H9 (cell line): ENCODE results near the gene FDX1. TPM values are rescaled to one million over a fixed set of nuclear protein-coding genes. Genes with fewer than 3 reads are reported as not detected.

Experiments
- DNase-seq: peaks from one replicate; pipeline ENCODE4 v3.0.0-alpha.2; 2017
- H2AFZ ChIP-seq: one replicate; pipeline ENCODE4 v1.6.1; 2013; ENCODE audit warnings: mild to moderate bottlenecking, low read length, control low read depth, moderate library complexity
- H2AK5ac ChIP-seq: 2 replicates; pipeline ENCODE4 v1.6.1; 2013; ENCODE audit warnings: low read length, control low read depth, mixed read lengths; ENCODE audit not compliant: insufficient read length
- H2BK120ac ChIP-seq: one replicate; pipeline ENCODE4 v1.6.1; 2013; ENCODE audit warnings: low read depth, mild to moderate bottlenecking, low read length, control low read depth, inconsistent platforms; ENCODE audit not compliant: poor library complexity, severe bottlenecking
- H2BK12ac ChIP-seq: 2 replicates; pipeline ENCODE4 v1.6.1; 2013; ENCODE audit warnings: low read length, control low read depth, mixed read lengths, low read depth; ENCODE audit not compliant: insufficient read length
- H2BK15ac ChIP-seq: 2 replicates; pipeline ENCODE4 v1.6.1; 2013; ENCODE audit warnings: low read depth, low read length, control low read depth
- H2BK20ac ChIP-seq: one replicate; pipeline ENCODE4 v1.6.1; 2013; ENCODE audit warnings: low read depth, mild to moderate bottlenecking, low read length, control low read depth, inconsistent platforms; ENCODE audit not compliant: poor library complexity, severe bottlenecking
- H2BK5ac ChIP-seq: 2 replicates; pipeline ENCODE4 v1.6.1; 2013; ENCODE audit warnings: low read length, control low read depth, mixed read lengths; ENCODE audit not compliant: insufficient read length
- H3K14ac ChIP-seq: 2 replicates; pipeline ENCODE4 v1.6.1; 2013; ENCODE audit warnings: low read length, control low read depth; ENCODE audit not compliant: insufficient read depth
- H3K18ac ChIP-seq: 2 replicates; pipeline ENCODE4 v1.6.1; 2013; ENCODE audit warnings: low read depth, mild to moderate bottlenecking, mixed read lengths, low read length, control low read depth; ENCODE audit not compliant: insufficient read length
- H3K23ac ChIP-seq: 2 replicates; pipeline ENCODE4 v1.6.1; 2013; ENCODE audit warnings: low read length, control low read depth, mixed read lengths, low read depth; ENCODE audit not compliant: insufficient read length
- H3K23me2 ChIP-seq: 2 replicates; pipeline ENCODE4 v1.6.1; 2013; ENCODE audit warnings: low read depth, mild to moderate bottlenecking, mixed read lengths, low read length, control low read depth; ENCODE audit not compliant: insufficient read length, poor library complexity, severe bottlenecking
- H3K27ac ChIP-seq: 2 replicates; pipeline ENCODE4 v1.5.1; 2013; ENCODE audit warnings: low read length, control low read depth, mixed read lengths, low read depth; ENCODE audit not compliant: insufficient read length
- H3K27me3 ChIP-seq: 2 replicates; pipeline ENCODE4 v1.6.1; 2013; ENCODE audit warnings: low read length, control low read depth, inconsistent platforms; ENCODE audit not compliant: insufficient read depth
- H3K4ac ChIP-seq: 2 replicates; pipeline ENCODE4 v1.6.1; 2013; ENCODE audit warnings: low read depth, mild to moderate bottlenecking, control low read depth, inconsistent platforms, low read length, moderate library complexity
- H3K4me1 ChIP-seq: 2 replicates; pipeline ENCODE4 v1.6.1; 2013; ENCODE audit warnings: low read length, control low read depth, inconsistent platforms; ENCODE audit not compliant: insufficient read depth
- H3K4me2 ChIP-seq: 2 replicates; pipeline ENCODE4 v1.6.1; 2013; ENCODE audit warnings: low read length, control low read depth, mixed read lengths; ENCODE audit not compliant: insufficient read length, insufficient read depth
- H3K56ac ChIP-seq: 2 replicates; pipeline ENCODE4 v1.6.1; 2013; ENCODE audit warnings: low read depth, mild to moderate bottlenecking, mixed read lengths, low read length, control low read depth; ENCODE audit not compliant: insufficient read length
- H3K79me1 ChIP-seq: 2 replicates; pipeline ENCODE4 v1.6.1; 2013; ENCODE audit warnings: low read depth, mild to moderate bottlenecking, moderate library complexity, low read length, control low read depth, inconsistent platforms; ENCODE audit not compliant: insufficient read depth, poor library complexity, severe bottlenecking
- H3K79me2 ChIP-seq: 2 replicates; pipeline ENCODE4 v1.6.1; 2013; ENCODE audit warnings: low read length, control low read depth, inconsistent platforms; ENCODE audit not compliant: insufficient read depth
- H3K9ac ChIP-seq: 2 replicates; pipeline ENCODE4 v1.6.1; 2013; ENCODE audit warnings: low read length, control low read depth, mixed read lengths; ENCODE audit not compliant: insufficient read length; ENCODE audit errors: extremely low read depth
- H3K9me3 ChIP-seq: one replicate; pipeline ENCODE4 v1.6.1; 2013; ENCODE audit warnings: low read depth, low read length, inconsistent platforms; ENCODE audit not compliant: control insufficient read depth
- H3T11ph ChIP-seq: one replicate; pipeline ENCODE4 v1.6.1; 2013; ENCODE audit warnings: mild to moderate bottlenecking, low read length, control low read depth, inconsistent platforms
- H4K20me1 ChIP-seq: one replicate; pipeline ENCODE4 v1.6.1; 2013; ENCODE audit not compliant: control insufficient read depth, insufficient read length, insufficient read depth
- H4K5ac ChIP-seq: 2 replicates; pipeline ENCODE4 v1.6.1; 2013; ENCODE audit warnings: low read depth, mild to moderate bottlenecking, mixed read lengths, low read length, control low read depth; ENCODE audit not compliant: insufficient read length
- H4K8ac ChIP-seq: replicated peaks from 2 replicates; pipeline ENCODE4 v1.6.1; 2013; ENCODE audit warnings: low read length, control low read depth, mixed read lengths, low read depth; ENCODE audit not compliant: insufficient read length
- H4K91ac ChIP-seq: 2 replicates; pipeline ENCODE4 v1.6.1; 2013; ENCODE audit warnings: low read depth, mild to moderate bottlenecking, moderate library complexity, mixed read lengths, low read length, control low read depth; ENCODE audit not compliant: insufficient read length
- H3K27ac Mint-ChIP-seq, 3 experiments: 2 replicates in 2 of 3; 3 replicates in 1 of 3; pipeline ENCODE4 v1.8.0; 2020 to 2021; ENCODE audit warnings: mixed read lengths in 3 of 3, mild to moderate bottlenecking in 1 of 3, moderate library complexity in 1 of 3
- H3K27me3 Mint-ChIP-seq: 2 replicates; pipeline ENCODE4 v1.8.0; 2021; ENCODE audit warnings: low read depth, mild to moderate bottlenecking, moderate library complexity, mixed read lengths
- H3K36me3 Mint-ChIP-seq, 3 experiments: 2 replicates in 2 of 3; 3 replicates in 1 of 3; pipeline ENCODE4 v1.8.0; 2020 to 2021; ENCODE audit warnings: low read depth in 3 of 3, mixed read lengths in 3 of 3; ENCODE audit not compliant: insufficient read depth in 1 of 3
- H3K4me1 Mint-ChIP-seq, 2 experiments: 2 replicates each; pipeline ENCODE4 v1.8.0; 2020; ENCODE audit warnings: mixed read lengths in 2 of 2
- H3K4me3 Mint-ChIP-seq, 2 experiments: 2 replicates in 1 of 2; 3 replicates in 1 of 2; pipeline ENCODE4 v1.8.0; 2020 to 2021; ENCODE audit warnings: mild to moderate bottlenecking in 2 of 2, mixed read lengths in 2 of 2, moderate library complexity in 1 of 2
- H3K9me3 Mint-ChIP-seq, 2 experiments: 2 replicates in 1 of 2; 3 replicates in 1 of 2; pipeline ENCODE4 v1.8.0; 2020; ENCODE audit warnings: mild to moderate bottlenecking in 2 of 2, mixed read lengths in 2 of 2, moderate library complexity in 1 of 2
- WGBS: extraction: QIAGEN DNeasy Blood & Tissue Kit; methylation state at CpG from one replicate; pipeline ENCODE4 v1.1.7; 2013; ENCODE audit warnings: missing lambda C conversion rate, low lambda C conversion rate, mixed read lengths; ENCODE audit not compliant: insufficient read length; ENCODE audit errors: extremely low coverage; 5-methylcytosine and 5-hydroxymethylcytosine counted together
- total RNA-seq: library from RNA; stranded (reverse); gene quantifications from 2 replicates; pipeline ENCODE4 v1.2.1, GENCODE V29; 2021
- TF ChIP-seq, protein P1 (sequence below): fragments of 200-600 bp; sonication (generic); conservative IDR thresholded peaks from 3 replicates; pipeline ENCODE4 v1.8.0; 2021; ENCODE audit warnings: antibody characterized with exemption, mild to moderate bottlenecking

The FDX1 gene
- total RNA-seq, 1 experiment from 2014 or later: 10.1 TPM

- Histone ChIP-seq H2BK12ac (no peak overlapping the region), H3K56ac (no peak overlapping the region), H3T11ph (no peak overlapping the region), H2AFZ (no peak overlapping the region), H3K23me2 (peaks cover 6% of the 10 kb centered on the region), H3K14ac (no peak overlapping the region; the same call in 1 of the 2 replicates), H2AK5ac (no peak overlapping the region), H4K91ac (no peak overlapping the region), H3K23ac (no peak overlapping the region), H4K8ac (no peak overlapping the region), H2BK5ac (no peak overlapping the region), H3K4me1 (peaks cover 2% of the 10 kb centered on the region; the same call in 1 of the 2 replicates), H4K5ac (no peak overlapping the region), H3K18ac (no peak overlapping the region), H2BK15ac (no peak overlapping the region), H3K9me3 (no peaks in the 10 kb centered on the region), H3K27ac (no peak overlapping the region), H4K20me1 (no peaks in the 10 kb centered on the region), H3K9ac (no peak overlapping the region), H3K4me2 (no peak overlapping the region), H2BK120ac (no peak overlapping the region), H3K79me1 (peaks cover 5% of the 10 kb centered on the region), H3K4ac (no peak overlapping the region), H3K27me3 (no peaks in the 10 kb centered on the region), H3K79me2 (no peaks in the 10 kb centered on the region; the same call in 1 of the 2 replicates), H2BK20ac (no peak overlapping the region)
- H3K27me3 Mint-ChIP-seq: peaks cover 8% of the 10 kb centered on the region
- DNase-seq: no peak
- peaks cover 4 to 12% (median 8%) of the 10 kb centered on the region in 3 experiments for H3K36me3 Mint-ChIP-seq
- WGBS: no CpG with 5 or more reads among the region's 7 CpGs
- TF ChIP-seq, protein P1, sequence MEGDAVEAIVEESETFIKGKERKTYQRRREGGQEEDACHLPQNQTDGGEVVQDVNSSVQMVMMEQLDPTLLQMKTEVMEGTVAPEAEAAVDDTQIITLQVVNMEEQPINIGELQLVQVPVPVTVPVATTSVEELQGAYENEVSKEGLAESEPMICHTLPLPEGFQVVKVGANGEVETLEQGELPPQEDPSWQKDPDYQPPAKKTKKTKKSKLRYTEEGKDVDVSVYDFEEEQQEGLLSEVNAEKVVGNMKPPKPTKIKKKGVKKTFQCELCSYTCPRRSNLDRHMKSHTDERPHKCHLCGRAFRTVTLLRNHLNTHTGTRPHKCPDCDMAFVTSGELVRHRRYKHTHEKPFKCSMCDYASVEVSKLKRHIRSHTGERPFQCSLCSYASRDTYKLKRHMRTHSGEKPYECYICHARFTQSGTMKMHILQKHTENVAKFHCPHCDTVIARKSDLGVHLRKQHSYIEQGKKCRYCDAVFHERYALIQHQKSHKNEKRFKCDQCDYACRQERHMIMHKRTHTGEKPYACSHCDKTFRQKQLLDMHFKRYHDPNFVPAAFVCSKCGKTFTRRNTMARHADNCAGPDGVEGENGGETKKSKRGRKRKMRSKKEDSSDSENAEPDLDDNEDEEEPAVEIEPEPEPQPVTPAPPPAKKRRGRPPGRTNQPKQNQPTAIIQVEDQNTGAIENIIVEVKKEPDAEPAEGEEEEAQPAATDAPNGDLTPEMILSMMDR: no peak
- H3K4me1 Mint-ChIP-seq: peaks cover 35% of the 10 kb centered on the region in 2 experiments
- no peak overlapping the region for H3K27ac Mint-ChIP-seq
- peaks cover 0 to 3% of the 10 kb centered on the region in 2 experiments; a peak in 1 of 5 replicates for H3K9me3 Mint-ChIP-seq
- peak overlapping the region in 1 of 2 experiments; percentile 10; a peak in 1 of 5 replicates for H3K4me3 Mint-ChIP-seq
Measured at GRCh38 chr11:110432713-110433392, 3.1 kb downstream of the FDX1 start.
